Measurements from ENCODE around the gene P2RY8.

Gene P2RY8

GRCh38 chrX:1444561-1445500 lies 92.2 kb downstream of the P2RY8 start:
- H3K4me3 ChIP-seq (ENCODE audit: low read length) = no peak overlapping the region
- TF ChIP-seq CTCF (IDR thresholded peaks at IDR 0.05; ENCODE audit: insufficient read depth, low read depth, low read length, missing control alignments) = no peak
- DNase-seq (ENCODE audit: low read depth) = no peak

- DNase-seq (ENCODE audit: low read depth) = no peak
- TF ChIP-seq CTCF (IDR thresholded peaks at IDR 0.05; ENCODE audit: insufficient read depth, low read depth, low read length, missing control alignments) = no peak
- H3K4me3 ChIP-seq (ENCODE audit: low read length) = no peak overlapping the region
Observed at GRCh38 chrX:1443496-1444075, 93.4 kb downstream of the P2RY8 start.

GRCh38 chrX:1442724-1443367 lies 94.1 kb downstream of the P2RY8 start:
- TF ChIP-seq CTCF (IDR thresholded peaks at IDR 0.05; ENCODE audit: insufficient read depth, low read depth, low read length, missing control alignments) = no peak
- no peak for DNase-seq (ENCODE audit: low read depth)
- no peak overlapping the region for H3K4me3 ChIP-seq (ENCODE audit: low read length)

GRCh38 chrX:1442016-1442665 lies 94.8 kb downstream of the P2RY8 start:
- H3K4me3 ChIP-seq (ENCODE audit: low read length) = no peak overlapping the region
- no peak for DNase-seq (ENCODE audit: low read depth)
- no peak for TF ChIP-seq CTCF (IDR thresholded peaks at IDR 0.05; ENCODE audit: insufficient read depth, low read depth, low read length, missing control alignments)

DNA sequence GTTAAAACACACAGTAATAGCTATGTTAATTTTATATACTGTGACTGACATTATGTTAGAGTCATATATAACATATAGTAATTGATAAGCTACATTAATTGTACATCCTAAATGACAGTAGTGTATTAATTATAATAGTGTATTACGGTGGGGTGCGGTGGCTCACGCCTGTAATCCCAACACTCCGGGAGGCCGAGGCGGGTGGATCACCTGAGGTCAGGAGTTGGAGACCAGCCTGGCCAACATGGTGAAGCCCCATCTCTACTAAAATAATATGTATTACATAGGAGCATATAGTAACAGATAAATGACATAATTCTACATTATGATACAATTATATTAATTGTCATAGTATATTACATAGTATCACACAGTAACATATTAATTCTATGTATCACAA lies 96.5 kb downstream of the P2RY8 start:
- no peak for DNase-seq (ENCODE audit: low read depth)
- no peak overlapping the region for H3K4me3 ChIP-seq (ENCODE audit: low read length)
- TF ChIP-seq CTCF (IDR thresholded peaks at IDR 0.05; ENCODE audit: insufficient read depth, low read depth, low read length, missing control alignments) = no peak

DNA sequence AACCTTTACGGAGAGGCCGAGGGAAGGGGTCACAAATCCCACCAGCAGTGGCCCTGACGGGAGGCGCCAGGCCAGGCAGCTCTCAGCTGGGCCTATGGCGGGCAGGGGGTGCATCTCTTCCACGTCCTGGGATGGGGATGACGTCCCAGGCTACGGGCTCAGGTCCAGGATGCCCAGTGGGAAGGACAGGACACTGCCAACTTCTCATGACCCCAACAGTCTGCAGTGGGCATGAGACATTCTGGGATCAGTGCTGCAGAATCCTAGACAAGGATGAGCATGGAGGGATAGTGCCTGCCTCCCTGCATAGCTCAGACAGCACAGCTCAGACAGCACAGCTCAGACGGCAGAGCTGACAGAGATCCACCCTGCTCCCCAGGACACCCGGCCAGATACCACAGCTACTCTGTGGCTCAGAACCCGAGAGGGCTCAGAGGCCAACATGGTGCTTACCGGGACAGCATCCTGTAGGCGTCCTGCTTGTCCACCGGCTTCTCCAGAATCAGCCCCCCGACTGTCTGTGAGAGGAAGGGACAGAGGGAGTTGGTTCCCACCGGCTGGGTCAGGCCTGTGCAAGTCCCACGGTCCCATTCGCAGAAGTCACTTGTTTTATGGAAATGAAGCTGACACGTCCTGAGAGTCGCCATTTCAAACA lies 101.6 kb downstream of the P2RY8 start:
- TF ChIP-seq CTCF (IDR thresholded peaks at IDR 0.05; ENCODE audit: insufficient read depth, low read depth, low read length, missing control alignments) = no peak
- no peak for DNase-seq (ENCODE audit: low read depth)
- H3K4me3 ChIP-seq (ENCODE audit: low read length) = no peak overlapping the region
